Measurements from ENCODE around the gene SLK.

The SLK gene

DNA sequence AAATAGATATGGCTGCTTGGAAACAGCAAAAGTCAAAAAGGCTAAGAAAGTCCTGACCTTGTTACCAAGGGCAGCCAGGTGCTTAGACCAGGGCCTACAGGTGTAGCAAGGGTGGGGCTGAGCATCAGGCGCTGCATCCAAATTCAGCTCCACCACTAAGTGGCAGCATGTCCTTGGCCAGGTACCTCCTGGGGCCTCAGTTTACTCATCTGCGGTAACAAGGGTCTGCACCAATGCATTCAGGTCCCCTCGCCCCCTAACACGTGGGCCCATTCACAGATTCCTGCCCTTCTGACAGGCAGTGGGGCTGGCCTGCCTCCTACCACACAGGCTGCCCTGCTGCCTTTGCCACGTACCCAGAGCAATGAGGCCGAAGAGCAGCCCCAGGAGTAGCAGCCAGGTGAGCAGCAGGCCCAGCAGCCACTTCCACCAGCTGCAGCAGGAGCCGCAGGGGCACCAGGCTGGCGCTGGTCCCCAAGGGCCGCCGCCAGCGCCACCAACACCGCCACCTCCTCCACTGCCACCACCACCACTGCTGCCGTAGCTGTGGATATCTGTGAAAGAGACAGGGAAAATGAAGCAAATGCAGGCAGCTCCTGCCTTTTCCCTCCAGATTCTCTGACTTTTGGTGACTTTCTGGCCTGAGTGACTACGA lies 89.8 kb downstream of the SLK start:
- no peak for DNase-seq

DNA sequence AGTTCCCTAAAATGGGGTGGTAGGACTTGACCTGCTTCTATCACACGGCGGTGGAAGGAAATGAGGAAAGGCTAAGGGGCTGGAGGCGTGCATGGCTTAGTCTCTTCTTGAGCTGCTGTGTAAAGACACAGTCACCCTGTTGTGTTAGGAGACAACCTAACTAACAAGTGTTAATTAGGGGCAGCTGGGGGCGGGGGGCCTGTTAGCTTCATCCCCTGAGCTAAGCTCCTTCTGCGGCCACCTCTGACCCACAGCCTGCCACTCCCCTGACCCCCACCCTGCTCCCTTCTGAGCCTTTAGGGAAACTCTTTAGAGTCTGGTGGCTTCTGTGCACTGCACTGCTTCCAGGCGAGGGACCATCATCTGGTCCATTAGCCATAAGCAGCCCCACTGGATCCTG lies 90.8 kb downstream of the SLK start:
- DNase-seq: no peak

DNA sequence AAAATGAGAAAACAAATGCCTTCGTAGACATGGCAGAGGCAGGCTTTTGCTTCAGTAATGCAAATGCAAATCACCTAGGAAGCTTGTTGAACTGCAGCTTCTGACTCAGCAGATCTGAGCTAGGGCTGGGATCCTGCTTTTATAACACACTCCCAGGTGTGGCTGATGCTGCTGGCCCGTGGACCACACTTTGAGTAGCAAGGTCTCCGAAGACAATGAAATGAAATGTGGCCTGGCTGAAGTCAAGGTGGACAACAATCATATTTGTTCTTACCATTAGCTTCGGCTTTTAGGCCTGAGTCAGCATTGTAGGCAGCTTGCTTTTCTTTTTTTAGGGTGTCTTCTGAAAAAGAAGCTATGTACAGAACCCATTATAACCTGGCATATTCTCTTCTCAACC lies 92.4 kb downstream of the SLK start:
- no peak for DNase-seq

DNA sequence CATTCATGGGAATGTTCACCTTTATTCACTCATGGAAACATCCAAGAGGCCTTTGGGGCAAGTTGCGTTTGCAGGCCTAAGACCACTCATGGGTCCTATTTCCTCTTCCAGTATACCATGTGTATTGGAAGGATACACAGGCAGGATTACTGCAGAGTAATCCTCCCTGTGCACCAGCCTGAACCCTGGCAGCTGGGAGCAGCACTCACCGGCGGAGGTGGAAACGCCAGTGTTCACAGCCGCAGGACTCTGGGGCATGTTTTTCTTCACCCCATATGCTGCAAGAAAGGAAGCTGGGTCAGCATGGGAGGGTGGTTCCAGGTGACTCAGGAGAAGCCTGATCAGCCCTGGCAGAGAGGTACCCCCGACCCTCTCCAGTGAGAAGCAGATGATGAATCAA lies 94.3 kb downstream of the SLK start:
- no peak for DNase-seq

DNA sequence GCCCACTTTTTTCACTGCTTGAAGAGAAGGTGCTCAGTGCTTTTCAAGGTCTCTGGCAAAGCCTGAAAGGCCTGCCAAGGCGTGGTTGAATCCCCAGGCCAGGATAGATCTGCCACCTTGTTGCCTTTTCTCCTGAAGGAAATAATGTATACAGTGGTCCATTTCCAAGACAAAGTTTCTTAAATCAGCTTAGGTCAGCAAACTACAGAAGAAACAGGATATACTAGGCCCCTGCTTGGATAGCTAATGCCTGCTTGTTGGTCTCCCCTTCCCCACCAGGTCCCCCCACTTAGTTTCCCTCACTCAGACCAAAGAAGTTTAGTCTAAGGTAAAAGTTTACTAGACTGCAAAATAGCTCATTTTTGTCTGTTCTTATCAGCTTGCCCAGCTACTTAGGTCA lies 98.8 kb downstream of the SLK start:
- DNase-seq: no peak

DNA sequence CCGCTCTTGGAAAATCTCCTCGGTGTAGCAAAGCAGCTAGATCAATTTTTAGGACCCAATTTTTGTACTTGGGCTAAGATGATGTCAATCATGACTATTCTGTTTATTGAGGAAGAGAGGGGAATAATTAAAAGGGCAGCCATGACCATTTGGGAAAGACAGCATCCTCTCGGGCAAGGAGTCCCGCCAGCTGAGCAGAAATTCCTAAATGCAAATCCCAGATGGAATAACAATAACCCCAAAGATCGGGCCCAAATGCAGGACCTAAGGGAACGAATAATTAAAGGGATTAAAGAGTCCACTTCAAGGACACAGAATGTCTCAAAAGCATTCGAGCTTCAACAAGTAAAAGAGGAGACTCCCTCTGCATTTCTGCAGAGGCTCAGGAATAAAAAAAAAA lies 100.0 kb downstream of the SLK start:
- no peak for DNase-seq

DNA sequence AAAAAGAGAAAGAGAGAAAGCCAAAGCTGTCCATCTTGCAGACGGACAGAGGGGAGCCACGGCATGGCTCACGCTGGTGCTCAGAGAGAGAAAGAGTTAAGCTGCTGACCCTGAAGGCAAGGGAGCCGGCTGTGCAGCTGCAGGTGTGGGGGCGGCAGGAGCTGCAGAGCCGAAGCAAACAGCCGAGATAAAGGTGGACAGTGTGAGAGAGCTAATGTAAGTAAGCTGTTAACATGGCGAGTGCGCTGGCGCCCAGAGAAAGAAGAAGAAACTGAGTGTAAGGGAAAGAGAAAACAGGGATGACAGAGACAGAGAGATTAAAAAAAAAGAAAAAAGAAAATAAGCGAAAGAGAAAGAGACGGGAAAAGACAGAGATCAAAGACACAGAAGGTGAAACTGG lies 100.6 kb downstream of the SLK start:
- no peak for DNase-seq

DNA sequence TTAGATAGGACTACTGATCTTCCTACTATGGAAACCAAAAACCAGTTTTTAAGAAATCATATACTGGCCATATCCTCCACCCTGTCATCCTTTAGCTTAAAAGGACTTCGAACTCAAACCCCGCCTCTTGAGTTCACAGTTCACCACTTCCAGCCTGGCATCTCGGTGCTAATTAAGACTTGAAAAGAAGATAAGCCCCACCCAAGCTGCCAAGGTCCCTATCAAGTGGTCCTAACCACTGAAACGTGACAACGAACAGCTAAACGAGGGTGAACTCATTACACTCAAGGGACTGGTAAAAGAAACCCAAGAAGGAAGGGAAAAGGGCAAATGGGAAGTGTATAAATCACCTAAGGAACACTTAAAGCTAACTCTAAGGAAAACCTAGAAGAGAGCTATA lies 102.7 kb downstream of the SLK start:
- DNase-seq: no peak

DNA sequence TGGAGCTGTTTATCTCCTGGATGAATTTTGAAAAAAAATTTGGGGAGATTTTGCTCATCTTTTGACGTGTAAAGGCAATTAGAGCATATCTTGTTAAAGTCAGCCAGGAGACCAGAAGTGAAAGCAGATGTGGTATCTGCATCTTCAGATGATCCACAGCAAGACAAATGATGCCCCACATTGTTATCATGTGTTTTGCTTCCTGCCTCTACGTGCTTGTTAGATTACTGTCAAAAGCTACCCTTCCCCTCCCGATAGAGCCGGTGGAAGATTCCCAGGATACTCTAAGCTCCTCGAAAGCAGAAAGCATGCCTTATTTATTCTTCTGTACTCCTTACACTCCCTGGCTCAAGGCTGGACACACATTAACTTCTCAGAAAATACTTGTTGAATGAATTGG lies 105.8 kb downstream of the SLK start:
- no peak for DNase-seq

DNA sequence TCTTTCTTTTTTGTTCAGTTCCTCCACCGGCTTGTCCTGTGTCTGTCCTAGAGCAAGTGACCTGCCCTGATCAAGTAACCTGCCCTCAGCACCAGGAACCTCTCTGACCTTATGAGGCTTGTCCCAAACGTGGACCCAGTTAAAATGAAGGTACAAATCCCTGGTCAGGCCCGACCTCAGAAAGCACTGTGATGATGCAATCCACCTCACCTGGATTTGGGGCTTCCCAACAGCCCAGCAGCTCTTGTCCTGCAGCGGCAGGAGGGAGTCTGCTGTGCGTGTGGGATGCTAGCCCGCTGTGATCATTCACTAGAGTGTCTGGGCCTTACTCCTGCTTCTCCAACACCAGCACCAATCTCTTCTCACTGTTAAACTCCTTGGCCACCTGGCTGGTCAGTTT lies 107.6 kb downstream of the SLK start:
- no peak for DNase-seq

DNA sequence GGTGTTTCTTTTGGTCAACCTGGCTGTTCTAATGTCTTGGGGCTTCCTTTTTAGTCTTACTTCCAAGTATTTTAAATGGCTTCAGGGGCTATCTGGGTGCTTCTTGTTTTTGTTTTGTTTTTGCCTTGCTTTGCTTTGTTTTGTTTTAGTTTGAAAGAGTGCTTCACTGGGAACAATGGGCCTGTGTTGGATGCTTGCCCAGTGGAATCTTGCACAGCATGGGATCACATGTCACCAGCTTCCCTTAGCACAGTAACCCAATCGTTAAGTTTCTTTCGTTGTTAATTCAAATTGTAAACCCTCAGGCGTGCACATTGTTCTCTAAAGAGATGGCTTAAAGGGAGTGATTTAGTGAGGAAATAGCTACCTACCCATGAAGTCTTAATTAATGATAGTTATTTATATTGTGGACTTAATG lies 109.8 kb downstream of the SLK start:
- DNase-seq: no peak

DNA sequence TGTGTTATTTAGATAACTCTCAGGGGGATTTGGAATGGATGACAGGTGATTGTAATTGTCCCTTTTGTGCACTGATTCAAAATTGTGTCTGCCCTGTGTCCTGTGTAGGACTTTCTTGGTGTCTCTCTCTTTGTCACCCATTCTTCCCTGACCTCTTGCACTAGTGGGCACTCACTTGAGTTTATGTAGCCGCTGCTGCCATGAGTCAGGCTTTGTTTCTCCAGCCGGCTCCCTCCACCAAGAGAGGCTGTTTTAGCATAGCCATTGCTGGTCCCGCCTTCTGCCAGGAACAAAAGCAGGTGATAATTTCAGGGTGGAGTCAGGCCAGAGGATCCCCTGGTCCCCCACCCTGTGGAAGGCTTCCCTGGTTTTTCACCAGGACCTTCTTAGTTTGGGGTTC lies 110.3 kb downstream of the SLK start:
- no peak for DNase-seq

DNA sequence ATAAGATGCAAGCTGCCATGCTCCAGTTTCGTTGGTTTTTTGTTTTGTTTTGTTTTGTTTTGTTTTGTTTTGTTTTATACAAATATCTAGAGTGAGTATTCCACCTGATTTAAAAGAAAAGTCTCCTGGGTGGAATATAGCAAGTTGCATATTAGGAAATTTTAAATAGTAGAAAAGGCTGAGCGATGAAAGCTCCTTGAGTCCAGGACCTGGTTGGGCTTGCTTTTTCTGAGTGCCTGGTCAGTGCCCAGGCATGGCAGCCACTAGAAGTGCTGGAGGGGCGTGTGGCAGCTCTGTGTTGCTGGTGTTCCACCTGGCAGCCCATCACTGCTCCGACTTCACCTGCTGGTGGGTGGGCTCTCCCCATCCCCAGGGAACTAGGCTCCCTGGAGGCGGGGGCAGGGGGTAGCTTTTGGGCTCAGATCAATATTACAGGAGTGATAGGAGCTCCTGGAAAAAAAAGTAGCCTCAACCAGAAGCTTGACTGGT lies 110.8 kb downstream of the SLK start:
- DNase-seq: no peak

Data from activated T-cell treated with anti-CD3 and anti-CD28 coated beads for 4 hours (primary cell).